ENCODE data around the gene SLAMF8.
A peak's percentile ranks its signal among the peaks of the same experiment; 100 is the strongest.

Gene SLAMF8

GRCh38 chr1:159803956-159804689, 22.6 kb upstream of the SLAMF8 start:
- H3K9me3 ChIP-seq (ENCODE audit: severe bottlenecking): peaks cover 3% of the 10 kb centered on the region
- no peak for DNase-seq
- H3K27ac ChIP-seq: no peak overlapping the region
- no peak for TF ChIP-seq CTCF (IDR thresholded peaks at IDR 0.05; ENCODE audit: low read depth, low read length)
- H3K36me3 ChIP-seq: no peaks in the 10 kb centered on the region
- peaks cover 98% of the 10 kb centered on the region for H3K27me3 ChIP-seq (ENCODE audit: insufficient read depth, low read depth, severe bottlenecking)
- H3K4me3 ChIP-seq (ENCODE audit: low read depth, low read length): no peak overlapping the region

- no peak for TF ChIP-seq CTCF (IDR thresholded peaks at IDR 0.05; ENCODE audit: low read depth, low read length)
- H3K36me3 ChIP-seq: no peaks in the 10 kb centered on the region
- H3K9me3 ChIP-seq (ENCODE audit: severe bottlenecking): peaks cover 3% of the 10 kb centered on the region
- H3K27me3 ChIP-seq (ENCODE audit: insufficient read depth, low read depth, severe bottlenecking): peaks cover 98% of the 10 kb centered on the region
- H3K4me3 ChIP-seq (ENCODE audit: low read depth, low read length): no peak overlapping the region
- H3K27ac ChIP-seq: no peak overlapping the region
- DNase-seq: no peak
Observed at GRCh38 chr1:159804924-159805323, 21.7 kb upstream of the SLAMF8 start.

GRCh38 chr1:159815926-159816325, 10.7 kb upstream of the SLAMF8 start:
- no peak overlapping the region for H3K27ac ChIP-seq
- H3K9me3 ChIP-seq (ENCODE audit: severe bottlenecking): no peaks in the 10 kb centered on the region
- H3K36me3 ChIP-seq: no peaks in the 10 kb centered on the region
- H3K27me3 ChIP-seq (ENCODE audit: insufficient read depth, low read depth, severe bottlenecking): peaks cover 89% of the 10 kb centered on the region
- H3K4me3 ChIP-seq (ENCODE audit: low read depth, low read length): no peak overlapping the region
- no peak for TF ChIP-seq CTCF (IDR thresholded peaks at IDR 0.05; ENCODE audit: low read depth, low read length)
- no peak for DNase-seq

- H3K4me3 ChIP-seq (ENCODE audit: low read depth, low read length): no peak overlapping the region
- DNase-seq: no peak
- H3K27ac ChIP-seq: no peak overlapping the region
- H3K36me3 ChIP-seq: no peaks in the 10 kb centered on the region
- H3K9me3 ChIP-seq (ENCODE audit: severe bottlenecking): no peaks in the 10 kb centered on the region
- no peak for TF ChIP-seq CTCF (IDR thresholded peaks at IDR 0.05; ENCODE audit: low read depth, low read length)
- peaks cover 89% of the 10 kb centered on the region for H3K27me3 ChIP-seq (ENCODE audit: insufficient read depth, low read depth, severe bottlenecking)
Observed at GRCh38 chr1:159817276-159818041, 9.2 kb upstream of the SLAMF8 start.

- Histone ChIP-seq H3K36me3 (no peaks in the 10 kb centered on the region), H3K27me3 (ENCODE audit: insufficient read depth, low read depth, severe bottlenecking) (peaks cover 89% of the 10 kb centered on the region), H3K27ac (no peak overlapping the region), H3K4me3 (ENCODE audit: low read depth, low read length) (no peak overlapping the region), H3K9me3 (ENCODE audit: severe bottlenecking) (peaks cover 2% of the 10 kb centered on the region)
- DNase-seq: peak; percentile 59
- TF ChIP-seq CTCF (IDR thresholded peaks at IDR 0.05; ENCODE audit: low read depth, low read length): peak; percentile 79
Observed at GRCh38 chr1:159821171-159821867, 5.4 kb upstream of the SLAMF8 start.
